Loucy (cell line): ENCODE data around the gene ALKBH5.
A peak's percentile ranks its signal among the peaks of the same experiment; 100 is the strongest.

Experiments
- H2AFZ ChIP-seq: fragments of 200-600 bp; sonication (generic); 2 replicates; pipeline ENCODE4 v1.6.0; 2016; ENCODE audit warnings: antibody characterized with exemption, mild to moderate bottlenecking, low read length, moderate library complexity
- H3F3A ChIP-seq: fragments of 200-600 bp; 2 replicates; pipeline ENCODE4 v1.6.0; 2016; ENCODE audit warnings: antibody characterized with exemption, low read depth, mild to moderate bottlenecking
- H3K27me3 ChIP-seq: fragments of 200-600 bp; sonication (generic); 2 replicates; pipeline ENCODE4 v1.6.1; 2014; ENCODE audit warnings: low read length, mild to moderate bottlenecking; ENCODE audit not compliant: insufficient read depth, poor library complexity, severe bottlenecking
- H3K36me3 ChIP-seq: fragments of 200-600 bp; sonication (generic); 2 replicates; pipeline ENCODE4 v1.6.1; 2016; ENCODE audit warnings: low read length; ENCODE audit not compliant: insufficient read depth
- H3K4me1 ChIP-seq: fragments of 200-600 bp; sonication (generic); 2 replicates; pipeline ENCODE4 v1.5.1; 2014; ENCODE audit warnings: low read length, mild to moderate bottlenecking; ENCODE audit not compliant: insufficient read depth, poor library complexity, severe bottlenecking
- H3K4me2 ChIP-seq: fragments of 200-600 bp; sonication (generic); 2 replicates; pipeline ENCODE4 v1.6.0; 2014; ENCODE audit warnings: antibody characterized with exemption, low read length, low read depth, mild to moderate bottlenecking; ENCODE audit not compliant: poor library complexity, severe bottlenecking
- H3K4me3 ChIP-seq: fragments of 200-600 bp; sonication (generic); 2 replicates; pipeline ENCODE4 v1.5.1; 2014; ENCODE audit warnings: low read length, mild to moderate bottlenecking, mixed read lengths; ENCODE audit not compliant: poor library complexity, severe bottlenecking
- H3K79me2 ChIP-seq: fragments of 200-600 bp; sonication (generic); 2 replicates; pipeline ENCODE4 v1.6.1; 2014; ENCODE audit warnings: low read length; ENCODE audit not compliant: insufficient read depth
- H3K9ac ChIP-seq: fragments of 200-600 bp; sonication (generic); 2 replicates; pipeline ENCODE4 v1.6.0; 2014; ENCODE audit warnings: mild to moderate bottlenecking, low read depth, low read length, moderate library complexity; ENCODE audit not compliant: poor library complexity, severe bottlenecking
- H3K9me2 ChIP-seq: fragments of 200-600 bp; sonication (generic); replicated peaks from 2 replicates; pipeline ENCODE4 v1.6.1; 2016; ENCODE audit warnings: low read depth, low read length, mixed read lengths
- H3K9me3 ChIP-seq: fragments of 200-600 bp; sonication (generic); 2 replicates; pipeline ENCODE4 v1.6.1; 2014; ENCODE audit warnings: mild to moderate bottlenecking, antibody characterized with exemption, low read length, low read depth; ENCODE audit not compliant: insufficient read depth
- H4K20me1 ChIP-seq: fragments of 200-600 bp; sonication (generic); 2 replicates; pipeline ENCODE4 v1.6.0; 2014; ENCODE audit warnings: antibody characterized with exemption, low read length, mild to moderate bottlenecking; ENCODE audit not compliant: insufficient read depth, poor library complexity, severe bottlenecking
- EZH2phosphoT487 ChIP-seq: fragments of 200-600 bp; IDR thresholded peaks from 2 replicates; pipeline ENCODE4 v1.6.1; 2018; ENCODE audit warnings: antibody characterized with exemption, mild to moderate bottlenecking, moderate library complexity, borderline replicate concordance
- TF ChIP-seq, protein P1 (sequence below): fragments of 200-600 bp; sonication (generic); conservative IDR thresholded peaks from 2 replicates; pipeline ENCODE4 v1.5.1; 2014; ENCODE audit warnings: mild to moderate bottlenecking, antibody characterized with exemption, low read length

Gene ALKBH5

GRCh38 chr17:18161207-18162145, 22.2 kb upstream of the ALKBH5 start:
- Histone ChIP-seq H3K9me2 (no peaks in the 10 kb centered on the region), H3K4me3 (no peak overlapping the region), H3K79me2 (no peaks in the 10 kb centered on the region), H2AFZ (no peak overlapping the region), H3K9me3 (no peaks in the 10 kb centered on the region), H3K9ac (no peak overlapping the region), H3K4me1 (no peaks in the 10 kb centered on the region), H3K27me3 (no peaks in the 10 kb centered on the region), H4K20me1 (no peaks in the 10 kb centered on the region), H3F3A (no peaks in the 10 kb centered on the region), H3K4me2 (no peak overlapping the region), H3K36me3 (no peaks in the 10 kb centered on the region)
- TF ChIP-seq EZH2phosphoT487 = no peak
- TF ChIP-seq, protein P1, sequence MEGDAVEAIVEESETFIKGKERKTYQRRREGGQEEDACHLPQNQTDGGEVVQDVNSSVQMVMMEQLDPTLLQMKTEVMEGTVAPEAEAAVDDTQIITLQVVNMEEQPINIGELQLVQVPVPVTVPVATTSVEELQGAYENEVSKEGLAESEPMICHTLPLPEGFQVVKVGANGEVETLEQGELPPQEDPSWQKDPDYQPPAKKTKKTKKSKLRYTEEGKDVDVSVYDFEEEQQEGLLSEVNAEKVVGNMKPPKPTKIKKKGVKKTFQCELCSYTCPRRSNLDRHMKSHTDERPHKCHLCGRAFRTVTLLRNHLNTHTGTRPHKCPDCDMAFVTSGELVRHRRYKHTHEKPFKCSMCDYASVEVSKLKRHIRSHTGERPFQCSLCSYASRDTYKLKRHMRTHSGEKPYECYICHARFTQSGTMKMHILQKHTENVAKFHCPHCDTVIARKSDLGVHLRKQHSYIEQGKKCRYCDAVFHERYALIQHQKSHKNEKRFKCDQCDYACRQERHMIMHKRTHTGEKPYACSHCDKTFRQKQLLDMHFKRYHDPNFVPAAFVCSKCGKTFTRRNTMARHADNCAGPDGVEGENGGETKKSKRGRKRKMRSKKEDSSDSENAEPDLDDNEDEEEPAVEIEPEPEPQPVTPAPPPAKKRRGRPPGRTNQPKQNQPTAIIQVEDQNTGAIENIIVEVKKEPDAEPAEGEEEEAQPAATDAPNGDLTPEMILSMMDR = no peak

- Histone ChIP-seq H3K9ac (no peak overlapping the region), H3K4me3 (no peak overlapping the region), H3K36me3 (no peaks in the 10 kb centered on the region), H4K20me1 (no peaks in the 10 kb centered on the region), H3K9me3 (no peaks in the 10 kb centered on the region), H3K9me2 (no peaks in the 10 kb centered on the region), H3K4me1 (no peaks in the 10 kb centered on the region), H2AFZ (no peak overlapping the region), H3K79me2 (no peaks in the 10 kb centered on the region), H3F3A (no peaks in the 10 kb centered on the region), H3K4me2 (no peak overlapping the region), H3K27me3 (no peaks in the 10 kb centered on the region)
- TF ChIP-seq, protein P1 = no peak
- TF ChIP-seq EZH2phosphoT487 = no peak
These were observed 20.1 kb upstream of the ALKBH5 start for GRCh38 chr17:18163547-18163946.

DNA sequence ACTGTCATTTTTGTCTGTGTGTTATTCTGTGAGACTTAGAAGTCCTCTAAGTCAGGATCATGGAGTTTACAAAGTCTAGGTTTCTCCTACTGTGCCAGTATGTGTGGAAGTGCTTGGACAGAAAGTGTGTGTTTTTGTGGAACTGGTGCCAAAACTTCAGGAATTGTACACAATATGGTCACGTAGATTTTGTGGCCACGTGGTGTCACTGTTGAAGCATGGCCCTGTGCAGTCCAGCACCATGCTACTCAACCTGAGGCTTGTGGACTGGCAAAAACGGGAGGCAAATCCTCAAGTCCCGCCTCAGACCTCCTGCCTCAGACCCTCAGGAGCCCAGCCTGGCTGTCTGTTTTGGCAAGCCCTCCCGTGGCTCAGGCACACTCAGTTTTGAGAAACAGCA, 16.7 kb upstream of the ALKBH5 start:
- Histone ChIP-seq H3K4me1 (no peaks in the 10 kb centered on the region), H3K4me3 (no peak overlapping the region), H3K9me3 (no peaks in the 10 kb centered on the region), H3F3A (no peaks in the 10 kb centered on the region), H3K9ac (no peak overlapping the region), H3K27me3 (no peaks in the 10 kb centered on the region), H3K79me2 (no peaks in the 10 kb centered on the region), H3K9me2 (no peaks in the 10 kb centered on the region), H3K4me2 (no peak overlapping the region), H2AFZ (no peak overlapping the region), H4K20me1 (no peaks in the 10 kb centered on the region), H3K36me3 (no peaks in the 10 kb centered on the region)
- TF ChIP-seq EZH2phosphoT487 = no peak
- TF ChIP-seq, protein P1 = peak; percentile 27; the same call in 1 of the 2 replicates
